Breast epithelium (tissue), 4 donors: Measurements from ENCODE around the gene SPRR2A. TPM values are rescaled to one million over a fixed set of nuclear protein-coding genes. Genes with fewer than 3 reads are reported as not detected.

ENCODE experiments used
- DNase-seq, 2 donors: peaks; one replicate each; pipeline ENCODE4 v3.0.0-alpha.2; 2019; ENCODE audit warnings: low spot score in 2 of 2
- H3K27ac ChIP-seq, 2 donors: fragments of 200-600 bp; sonication (generic) in 1 of 2; one replicate each; pipeline ENCODE4 v1.5.1; 2016 to 2019; ENCODE audit warnings: mild to moderate bottlenecking in 1 of 2
- H3K27me3 ChIP-seq, 2 donors: fragments of 200-600 bp; sonication (generic) in 1 of 2; one replicate each; pipeline versions ENCODE4 v1.5.1 to v1.6.0; 2017 to 2019; ENCODE audit warnings: control low read depth in 1 of 2, mild to moderate bottlenecking in 1 of 2
- H3K36me3 ChIP-seq: fragments of 200-600 bp; one replicate; pipeline ENCODE4 v1.5.1; 2019
- H3K4me1 ChIP-seq, 2 donors: fragments of 200-600 bp; sonication (generic); one replicate each; pipeline ENCODE4 v1.5.1; 2016 to 2019; ENCODE audit warnings: control low read depth in 1 of 2
- H3K4me3 ChIP-seq, 3 donors: fragments of 200-600 bp; sonication (generic); 1 replicate in 2 of 3; 2 replicates in 1 of 3; pipeline ENCODE4 v1.5.1; 2016 to 2019; ENCODE audit warnings: mild to moderate bottlenecking in 3 of 3, moderate library complexity in 2 of 3
- H3K9me3 ChIP-seq, 2 donors: fragments of 200-600 bp; sonication (generic) in 1 of 2; one replicate each; pipeline ENCODE4 v1.5.1; 2016 to 2019; ENCODE audit warnings: control low read depth in 1 of 2
- POLR2A ChIP-seq: fragments of 450-650 bp; IDR thresholded peaks from one replicate; pipeline ENCODE4 v1.6.1; 2016; ENCODE audit warnings: antibody characterized with exemption, mild to moderate bottlenecking, moderate library complexity
- POLR2AphosphoS5 ChIP-seq, 3 donors: sonication (generic); formaldehyde crosslinking; IDR thresholded peaks; one replicate each; pipeline ENCODE4 v1.6.1; 2017; ENCODE audit warnings: antibody characterized with exemption in 3 of 3
- intact Hi-C: fragments of 100-400 bp; cut with DNase I; formaldehyde crosslinking; loops from one replicate; pipeline ENCODE4 v1.15.1; 2023; ENCODE audit warnings: low total_unique reads
- total RNA-seq, 3 donors: library from RNA; depleted of rRNA; stranded (reverse); fragments of >200 nt; gene quantifications; one replicate each; pipeline ENCODE4 v1.1.0, GENCODE V29; 2016
- TF ChIP-seq, protein P1 (sequence below), 3 donors: fragments of 450-650 bp; IDR thresholded peaks; one replicate each; pipeline ENCODE4 v1.5.1; 2016 to 2017; ENCODE audit warnings: antibody characterized with exemption in 3 of 3, mild to moderate bottlenecking in 3 of 3, moderate library complexity in 3 of 3

SPRR2A gene
- total RNA-seq, result not detected

- Histone ChIP-seq H3K27ac (no peak within 1 kb of the TSS), H3K36me3 (no peaks in the 10 kb centered on the region), H3K4me1 (no peaks in the 10 kb centered on the region), H3K27me3 (peaks cover 0 to 3% of the 10 kb centered on the region in 2 donors), H3K9me3 (no peaks in the 10 kb centered on the region), H3K4me3 (no peak within 1 kb of the TSS)
- intact Hi-C loops, result no loop called here
- no peak for TF ChIP-seq POLR2AphosphoS5 (IDR thresholded peaks at IDR 0.05)
- TF ChIP-seq, protein P1, sequence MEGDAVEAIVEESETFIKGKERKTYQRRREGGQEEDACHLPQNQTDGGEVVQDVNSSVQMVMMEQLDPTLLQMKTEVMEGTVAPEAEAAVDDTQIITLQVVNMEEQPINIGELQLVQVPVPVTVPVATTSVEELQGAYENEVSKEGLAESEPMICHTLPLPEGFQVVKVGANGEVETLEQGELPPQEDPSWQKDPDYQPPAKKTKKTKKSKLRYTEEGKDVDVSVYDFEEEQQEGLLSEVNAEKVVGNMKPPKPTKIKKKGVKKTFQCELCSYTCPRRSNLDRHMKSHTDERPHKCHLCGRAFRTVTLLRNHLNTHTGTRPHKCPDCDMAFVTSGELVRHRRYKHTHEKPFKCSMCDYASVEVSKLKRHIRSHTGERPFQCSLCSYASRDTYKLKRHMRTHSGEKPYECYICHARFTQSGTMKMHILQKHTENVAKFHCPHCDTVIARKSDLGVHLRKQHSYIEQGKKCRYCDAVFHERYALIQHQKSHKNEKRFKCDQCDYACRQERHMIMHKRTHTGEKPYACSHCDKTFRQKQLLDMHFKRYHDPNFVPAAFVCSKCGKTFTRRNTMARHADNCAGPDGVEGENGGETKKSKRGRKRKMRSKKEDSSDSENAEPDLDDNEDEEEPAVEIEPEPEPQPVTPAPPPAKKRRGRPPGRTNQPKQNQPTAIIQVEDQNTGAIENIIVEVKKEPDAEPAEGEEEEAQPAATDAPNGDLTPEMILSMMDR (IDR thresholded peaks at IDR 0.05), result no peak
- TF ChIP-seq POLR2A, result no peak
- no peak for DNase-seq
Measured at GRCh38 chr1:153057375-153057774, at the start of gene SPRR2A. Gene SPRR2A, minus strand, starts transcription at chr1:153057512. Its CDS starts 777 bp downstream, at chr1:153056735.

DNA sequence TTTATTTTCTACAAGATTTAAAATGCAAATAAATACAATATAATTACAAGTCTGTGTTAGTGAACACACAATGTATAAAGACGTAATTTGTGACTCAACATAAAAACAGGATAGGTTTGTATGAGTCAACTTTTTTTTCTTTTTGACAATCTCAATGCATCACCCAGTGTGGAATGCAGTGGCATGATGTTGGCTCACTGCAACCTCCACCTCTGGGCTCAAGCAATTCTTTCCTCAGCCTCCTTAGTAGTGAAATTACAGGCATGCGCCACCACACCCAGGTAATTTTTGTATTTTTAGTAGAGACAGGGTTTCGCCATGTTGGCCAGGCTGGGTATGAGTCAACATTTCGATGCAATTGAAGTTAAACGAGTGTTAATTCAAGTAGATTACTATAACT is 42.9 kb upstream of the SPRR2A start:
- TF ChIP-seq, protein P1 (IDR thresholded peaks at IDR 0.05), result no peak
- TF ChIP-seq POLR2AphosphoS5 (IDR thresholded peaks at IDR 0.05) (no peak), POLR2A (no peak)
- DNase-seq, result no peak

DNA sequence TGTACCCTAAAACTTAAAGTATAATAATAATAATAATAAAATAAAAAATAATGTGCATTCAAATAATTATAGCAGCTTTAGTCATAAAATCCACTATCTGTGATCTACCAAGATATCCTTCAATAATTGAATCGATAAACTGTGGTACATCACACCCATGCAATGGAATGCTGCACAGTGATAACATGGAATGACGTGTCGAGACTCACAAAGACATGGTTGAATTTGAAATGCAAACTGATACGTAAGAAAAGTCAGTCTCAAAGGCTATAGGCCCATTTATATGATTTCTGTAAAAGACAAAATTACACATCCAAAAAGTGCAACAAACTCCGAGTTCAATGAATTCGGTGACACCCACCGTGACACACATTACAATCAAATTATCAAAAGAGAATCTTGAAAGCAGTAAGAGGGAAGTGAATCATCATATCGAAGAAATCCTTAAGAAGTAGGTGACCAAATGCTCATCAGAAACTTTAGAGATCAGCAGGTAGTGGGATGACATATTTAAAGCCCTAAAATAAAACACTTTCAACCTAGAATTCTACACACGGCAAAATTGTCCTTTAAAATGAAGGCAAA is 42.2 kb upstream of the SPRR2A start:
- Histone ChIP-seq H3K27ac (no peak overlapping the region), H3K4me1 (no peaks in the 10 kb centered on the region), H3K36me3 (no peaks in the 10 kb centered on the region), H3K9me3 (no peaks in the 10 kb centered on the region), H3K4me3 (no peak overlapping the region), H3K27me3 (no peaks in the 10 kb centered on the region)
- intact Hi-C loops, result no loop called here
- DNase-seq, result no peak
- TF ChIP-seq POLR2AphosphoS5 (IDR thresholded peaks at IDR 0.05) (no peak), POLR2A (no peak)
- TF ChIP-seq, protein P1 (IDR thresholded peaks at IDR 0.05), result no peak

More for the DNA sequence above, 42.9 kb upstream of the SPRR2A start:
- H3K4me1 ChIP-seq, result no peaks in the 10 kb centered on the region
- no peaks in the 10 kb centered on the region for H3K36me3 ChIP-seq
- H3K9me3 ChIP-seq, result no peaks in the 10 kb centered on the region
- no peak overlapping the region for H3K4me3 ChIP-seq
- no peaks in the 10 kb centered on the region for H3K27me3 ChIP-seq
- intact Hi-C loops, result no loop called here
- H3K27ac ChIP-seq, result no peak overlapping the region

- Histone ChIP-seq H3K9me3 (no peaks in the 10 kb centered on the region), H3K4me3 (no peak overlapping the region), H3K4me1 (no peaks in the 10 kb centered on the region), H3K36me3 (no peaks in the 10 kb centered on the region), H3K27ac (no peak overlapping the region), H3K27me3 (no peaks in the 10 kb centered on the region)
- no peak for DNase-seq
- intact Hi-C loops, result no loop called here
- TF ChIP-seq POLR2A (no peak), POLR2AphosphoS5 (IDR thresholded peaks at IDR 0.05) (no peak)
- TF ChIP-seq, protein P1 (IDR thresholded peaks at IDR 0.05), result no peak
Measured at GRCh38 chr1:153095764-153096163, 38.5 kb upstream of the SPRR2A start.

DNA sequence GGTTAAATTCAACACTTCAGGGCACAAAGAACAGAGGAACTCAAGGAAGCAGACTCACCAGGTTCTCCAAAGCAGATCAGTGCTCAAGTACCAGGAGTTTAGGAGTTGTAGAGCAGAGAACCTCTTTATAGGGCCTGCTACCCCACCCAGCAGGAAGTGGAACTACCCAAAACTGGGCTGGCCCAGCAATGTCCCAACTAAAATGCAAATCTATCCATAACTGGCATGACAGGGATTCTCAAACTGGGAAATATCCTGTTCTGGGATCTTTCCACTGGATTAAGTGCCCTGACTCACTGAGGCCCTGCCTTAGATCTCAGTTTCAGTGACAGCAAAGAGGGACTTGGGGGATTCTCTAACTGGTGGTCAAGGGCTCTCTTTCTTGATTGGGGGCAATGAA is 37.1 kb upstream of the SPRR2A start, which contains the start of gene SPRR2E:
Gene SPRR2E (minus strand): TSS at position 101 of the 400 bp plus-strand sequence. CDS start 775 bp downstream, outside the sequence.
- TF ChIP-seq, protein P1 (IDR thresholded peaks at IDR 0.05), result no peak
- TF ChIP-seq POLR2AphosphoS5 (IDR thresholded peaks at IDR 0.05) (no peak), POLR2A (no peak)
- Histone ChIP-seq H3K9me3 (no peaks in the 10 kb centered on the region), H3K4me1 (no peaks in the 10 kb centered on the region), H3K27me3 (no peaks in the 10 kb centered on the region), H3K36me3 (no peaks in the 10 kb centered on the region), H3K4me3 (no peak within 1 kb of the TSS), H3K27ac (no peak within 1 kb of the TSS)
- intact Hi-C loops, result no loop called here
- no peak for DNase-seq
